H1 (cell line): ENCODE results near the gene ADAMTS6. TPM values are rescaled to one million over a fixed set of nuclear protein-coding genes. Genes with fewer than 3 reads are reported as not detected.

ENCODE experiments used
- CTCF ChIA-PET: fragments of 300-600 bp; sonication (Branson Sonifier 250); formaldehyde crosslinking; loops from one replicate; lab custom pipeline; 2021; ENCODE audit not compliant: partially characterized antibody; lab: Charles Lee
- POLR2A ChIA-PET: fragments of 300-600 bp; sonication (Branson Sonifier 250); formaldehyde crosslinking; loops from one replicate; lab custom pipeline; 2021; ENCODE audit warnings: inconsistent platforms; ENCODE audit not compliant: partially characterized antibody; lab: Charles Lee
- DNase-seq, 2 experiments: peaks; one replicate each; pipeline versions ENCODE4 v3.0.0 to v3.0.0-alpha.2; 2010 to 2022; ENCODE audit warnings: low spot score in 2 of 2, low read depth in 1 of 2, mixed read lengths in 1 of 2
- FAIRE-seq: peaks from 2 replicates; lab custom pipeline; 2011; peaks lifted over from hg19 to GRCh38; lab: Jason Lieb, UNC
- H2AFZ ChIP-seq: 2 replicates; pipeline ENCODE4 v1.8.1; 2012; ENCODE audit warnings: low read length, inconsistent platforms
- H2AK5ac ChIP-seq: 2 replicates; pipeline ENCODE4 v1.6.1; 2013; ENCODE audit warnings: low read depth, low read length
- H2BK120ac ChIP-seq: replicated peaks from 2 replicates; pipeline ENCODE3; 2013; ENCODE audit warnings: low read depth, low read length, inconsistent platforms
- H2BK12ac ChIP-seq: 2 replicates; pipeline ENCODE4 v1.6.1; 2013; ENCODE audit warnings: low read depth, low read length
- H2BK15ac ChIP-seq: 2 replicates; pipeline ENCODE4 v1.6.1; 2013; ENCODE audit warnings: low read length
- H2BK20ac ChIP-seq: 2 replicates; pipeline ENCODE4 v1.6.1; 2013; ENCODE audit warnings: low read length
- H2BK5ac ChIP-seq: 2 replicates; pipeline ENCODE4 v1.6.1; 2013; ENCODE audit warnings: low read depth, low read length
- H3K14ac ChIP-seq: 2 replicates; pipeline ENCODE4 v1.6.1; 2013; ENCODE audit warnings: inconsistent platforms; ENCODE audit not compliant: insufficient read length
- H3K18ac ChIP-seq: 2 replicates; pipeline ENCODE4 v1.6.1; 2013; ENCODE audit warnings: low read length; ENCODE audit errors: extremely low read depth
- H3K23ac ChIP-seq: 2 replicates; pipeline ENCODE4 v1.6.1; 2013; ENCODE audit warnings: inconsistent platforms; ENCODE audit not compliant: insufficient read length
- H3K23me2 ChIP-seq: 2 replicates; pipeline ENCODE4 v1.6.1; 2013; ENCODE audit warnings: low read depth, low read length
- H3K27ac ChIP-seq: 2 replicates; pipeline ENCODE4 v1.6.1; 2011; ENCODE audit warnings: low read depth, low read length, inconsistent platforms
- H3K27me3 ChIP-seq, 4 experiments: replicated peaks in 1 of 4; 1 replicate in 1 of 4; 2 replicates in 3 of 4; pipeline versions ENCODE4 v1.6.1 to v1.8.1; 2011 to 2013; ENCODE audit warnings: low read length in 3 of 4, mild to moderate bottlenecking in 3 of 4, inconsistent platforms in 2 of 4, mixed read lengths in 2 of 4, moderate library complexity in 1 of 4; ENCODE audit not compliant: control insufficient read depth in 3 of 4, insufficient read depth in 3 of 4; ENCODE audit errors: extremely low read depth in 1 of 4
- H3K36me3 ChIP-seq, 4 experiments: 2 replicates each; pipeline versions ENCODE4 v1.6.1 to v1.8.1; 2011 to 2013; ENCODE audit warnings: mild to moderate bottlenecking in 4 of 4, low read length in 3 of 4, moderate library complexity in 2 of 4, control low read depth in 1 of 4, inconsistent platforms in 1 of 4; ENCODE audit not compliant: insufficient read depth in 4 of 4, control insufficient read depth in 2 of 4
- H3K4ac ChIP-seq: replicated peaks from 2 replicates; pipeline ENCODE3; 2013; ENCODE audit warnings: low read length, low read depth, mixed read lengths, inconsistent platforms; ENCODE audit not compliant: insufficient read length
- H3K4me1 ChIP-seq, 4 experiments: replicated peaks in 1 of 4; 1 replicate in 1 of 4; 2 replicates in 3 of 4; pipeline versions ENCODE4 v1.6.1 to v1.8.1; 2011 to 2013; ENCODE audit warnings: low read length in 3 of 4, inconsistent platforms in 2 of 4, mixed read lengths in 1 of 4; ENCODE audit not compliant: insufficient read depth in 4 of 4, control insufficient read depth in 3 of 4
- H3K4me2 ChIP-seq, 2 experiments: 2 replicates each; pipeline versions ENCODE4 v1.6.1 to v1.8.1; 2011 to 2013; ENCODE audit warnings: low read depth in 2 of 2, low read length in 2 of 2, control low read depth in 1 of 2, inconsistent platforms in 1 of 2, mild to moderate bottlenecking in 1 of 2; ENCODE audit not compliant: insufficient read depth in 1 of 2
- H3K4me3 ChIP-seq, 4 experiments: fragments of 200-600, 300-600 bp in 1 of 4; sonication (generic), shearing (Covaris generic), sonication (Bioruptor Twin) in 1 of 4; 2 replicates each; pipeline versions ENCODE4 v1.5.1 to v1.8.1; 2011 to 2016; ENCODE audit warnings: low read length in 4 of 4, low read depth in 3 of 4, control low read depth in 2 of 4, inconsistent platforms in 2 of 4, mild to moderate bottlenecking in 2 of 4, mixed read lengths in 1 of 4, moderate library complexity in 1 of 4; ENCODE audit not compliant: insufficient read depth in 2 of 4; ENCODE audit errors: extremely low read depth in 1 of 4
- H3K56ac ChIP-seq: replicated peaks from 2 replicates; pipeline ENCODE3; 2013; ENCODE audit warnings: low read depth, mild to moderate bottlenecking, mixed read lengths, low read length, inconsistent platforms; ENCODE audit not compliant: insufficient read length
- H3K79me1 ChIP-seq: 2 replicates; pipeline ENCODE4 v1.6.1; 2013; ENCODE audit warnings: low read depth, low read length, control low read depth
- H3K79me2 ChIP-seq, 2 experiments: 2 replicates each; pipeline versions ENCODE4 v1.6.1 to v1.8.1; 2012 to 2013; ENCODE audit warnings: low read length in 2 of 2, mild to moderate bottlenecking in 2 of 2, inconsistent platforms in 1 of 2; ENCODE audit not compliant: insufficient read depth in 2 of 2, control insufficient read depth in 1 of 2
- H3K9ac ChIP-seq, 4 experiments: replicated peaks in 1 of 4; 1 replicate in 1 of 4; 2 replicates in 3 of 4; pipeline versions ENCODE4 v1.6.1 to v1.8.1; 2011 to 2013; ENCODE audit warnings: low read depth in 3 of 4, low read length in 3 of 4, control low read depth in 2 of 4, mild to moderate bottlenecking in 2 of 4, moderate library complexity in 2 of 4, inconsistent platforms in 1 of 4; ENCODE audit errors: extremely low read depth in 1 of 4
- H3K9me3 ChIP-seq, 2 experiments: 2 replicates each; pipeline versions ENCODE4 v1.6.1 to v1.8.1; 2012 to 2013; ENCODE audit warnings: mild to moderate bottlenecking in 2 of 2, moderate library complexity in 2 of 2, control low read depth in 1 of 2, inconsistent platforms in 1 of 2, low read depth in 1 of 2, low read length in 1 of 2, mixed read lengths in 1 of 2; ENCODE audit not compliant: insufficient read depth in 2 of 2
- H4K20me1 ChIP-seq, 2 experiments: replicated peaks in 1 of 2; 2 replicates each; pipeline versions ENCODE3 to v1.8.1; 2011 to 2013; ENCODE audit warnings: inconsistent platforms in 2 of 2, low read length in 2 of 2, mild to moderate bottlenecking in 1 of 2; ENCODE audit not compliant: insufficient read depth in 2 of 2, control insufficient read depth in 1 of 2
- H4K5ac ChIP-seq: 2 replicates; pipeline ENCODE4 v1.6.1; 2013; ENCODE audit warnings: low read length, low read depth, mixed read lengths, inconsistent platforms; ENCODE audit not compliant: insufficient read length
- H4K8ac ChIP-seq: 2 replicates; pipeline ENCODE4 v1.8.0; 2013; ENCODE audit warnings: mild to moderate bottlenecking, moderate library complexity, low read length, inconsistent platforms; ENCODE audit not compliant: insufficient read depth; ENCODE audit errors: extremely low read depth
- H4K91ac ChIP-seq: replicated peaks from 2 replicates; pipeline ENCODE3; 2013; ENCODE audit warnings: low read length, mixed read lengths, inconsistent platforms; ENCODE audit not compliant: insufficient read length
- GABPA ChIP-seq: IDR thresholded peaks from 2 replicates; pipeline ENCODE4 v1.6.1; 2011; ENCODE audit warnings: mild to moderate bottlenecking, low read length, moderate library complexity, borderline replicate concordance; ENCODE audit not compliant: insufficient read depth
- TEAD4 ChIP-seq: IDR thresholded peaks from 2 replicates; pipeline ENCODE4 v1.6.1; 2012; ENCODE audit warnings: low read depth, low read length, inconsistent platforms, mixed read lengths
- YY1 ChIP-seq: IDR thresholded peaks from 2 replicates; pipeline ENCODE4 v1.6.1; 2011; ENCODE audit warnings: low read depth, mild to moderate bottlenecking, low read length
- WGBS, 2 experiments: shearing (Covaris generic) in 1 of 2; methylation state at CpG; one replicate each; pipeline versions ENCODE4 v1.1.6 to v1.1.7; 2013 to 2015; ENCODE audit warnings: low lambda C conversion rate in 2 of 2, mixed read lengths in 2 of 2, inconsistent platforms in 1 of 2, low coverage in 1 of 2, missing lambda C conversion rate in 1 of 2; ENCODE audit not compliant: insufficient replicate concordance in 2 of 2, insufficient coverage in 1 of 2, insufficient read length in 1 of 2; ENCODE audit errors: extremely low coverage in 1 of 2, missing lambda C conversion rate in 1 of 2; 5-methylcytosine and 5-hydroxymethylcytosine counted together
- polyA plus RNA-seq, 7 experiments: library from polyadenylated mRNA; depleted of rRNA in 3 of 7; stranded (reverse) in 5 of 7; unstranded in 2 of 7; fragments of >200 nt in 5 of 7; fragments of 200-250 nt in 2 of 7; gene quantifications; 1 replicate in 5 of 7; 2 replicates in 1 of 7; 4 replicates in 1 of 7; pipeline versions ENCODE4 v1.2.1 to v1.2.3, GENCODE V29; 2011 to 2013; ENCODE audit warnings: missing spikeins in 2 of 7, mixed read lengths in 2 of 7
- total RNA-seq: library from RNA; stranded (reverse); fragmentation: NEBNext Ultra II Directional; extraction: Animal tissue kit (Norgen Biotek cat#: 25700); gene quantifications from 2 replicates; pipeline ENCODE4 v1.2.1, GENCODE V29; 2021

Gene ADAMTS6
- total and polyA plus RNA-seq, 2 of the 8 experiments (the other 6 are each of a cell fraction or from before 2014, with no cell fraction given): 0.74 to 2.4 TPM

- Histone ChIP-seq H2BK15ac (no peak overlapping the region), H2BK12ac (no peak overlapping the region), H2AFZ (0 out of 2 replicates have a peak overlapping the region, but pooled peaks have one; percentile 25), H3K23ac (no peak overlapping the region), H3K56ac (no peak overlapping the region), H2BK5ac (no peak overlapping the region), H3K9me3 (no peaks in the 10 kb centered on the region), H2AK5ac (no peak overlapping the region), H3K27me3 (no peaks in the 10 kb centered on the region), H2BK120ac (no peak overlapping the region), H4K8ac (no peak overlapping the region), H4K5ac (no peak overlapping the region), H3K36me3 (no peaks in the 10 kb centered on the region), H3K79me2 (no peaks in the 10 kb centered on the region), H3K14ac (no peak overlapping the region), H3K4me2 (no peak overlapping the region)
- DNase-seq (no peak), FAIRE-seq (no peak)
- POLR2A ChIA-PET: no interaction called here
- CTCF ChIA-PET: interaction anchor here (0.6 to 0.7 kb wide), 2 partner anchors 188 to 355 kb away, joined by 3 read pairs; no protein-coding TSS in a partner anchor
- TF ChIP-seq YY1 (peak; percentile 64), GABPA (no peak), TEAD4 (peak; percentile 56)
- TF ChIP-seq, all 59 proteins: peak for 2
- H4K91ac ChIP-seq: no peak overlapping the region
- H3K9ac ChIP-seq: no peak overlapping the region
- H3K4me1 ChIP-seq: peaks cover 0 to 6% (median 0%) of the 10 kb centered on the region in 4 experiments; a peak in 2 of 7 replicates
- H3K23me2 ChIP-seq: no peaks in the 10 kb centered on the region
- no peak overlapping the region for H2BK20ac ChIP-seq
- H3K79me1 ChIP-seq: no peaks in the 10 kb centered on the region
- no peak overlapping the region for H3K27ac ChIP-seq
- WGBS, 2 experiments: 84% methylated on average over 6 of the region's 6 CpGs; no CpG with 5 or more reads in 1 of the 2 experiments
- H4K20me1 ChIP-seq: no peaks in the 10 kb centered on the region
- H3K4ac ChIP-seq: no peak overlapping the region
- no peak overlapping the region for H3K4me3 ChIP-seq
- no peak overlapping the region for H3K18ac ChIP-seq
These were observed 353.5 kb downstream of the ADAMTS6 start for GRCh38 chr5:65128226-65128625.
